HG03442 (cell line): Measurements from ENCODE around the gene RASL10A.
A peak's percentile ranks its signal among the peaks of the same experiment; 100 is the strongest.

Source experiments
- ATAC-seq: cut with Tn5 transposase; IDR thresholded peaks from one replicate; pipeline ENCODE4 v1.9.1; 2021; ENCODE audit warnings: mild to moderate bottlenecking, moderate library complexity; ENCODE audit not compliant: unreplicated experiment

RASL10A gene

GRCh38 chr22:29325356-29325755, 9.9 kb upstream of the RASL10A start:
- ATAC-seq = no peak

- no peak for ATAC-seq
These were observed 8.1 kb upstream of the RASL10A start for GRCh38 chr22:29323641-29324040.

GRCh38 chr22:29320546-29320945, 5.0 kb upstream of the RASL10A start:
- no peak for ATAC-seq

- ATAC-seq = no peak
These were observed 3.6 kb upstream of the RASL10A start for GRCh38 chr22:29319072-29319471.

GRCh38 chr22:29317827-29318454, 2.4 kb upstream of the RASL10A start:
- no peak for ATAC-seq

- ATAC-seq = no peak
These were observed 788 bp upstream of the RASL10A start for GRCh38 chr22:29316141-29316828.

DNA sequence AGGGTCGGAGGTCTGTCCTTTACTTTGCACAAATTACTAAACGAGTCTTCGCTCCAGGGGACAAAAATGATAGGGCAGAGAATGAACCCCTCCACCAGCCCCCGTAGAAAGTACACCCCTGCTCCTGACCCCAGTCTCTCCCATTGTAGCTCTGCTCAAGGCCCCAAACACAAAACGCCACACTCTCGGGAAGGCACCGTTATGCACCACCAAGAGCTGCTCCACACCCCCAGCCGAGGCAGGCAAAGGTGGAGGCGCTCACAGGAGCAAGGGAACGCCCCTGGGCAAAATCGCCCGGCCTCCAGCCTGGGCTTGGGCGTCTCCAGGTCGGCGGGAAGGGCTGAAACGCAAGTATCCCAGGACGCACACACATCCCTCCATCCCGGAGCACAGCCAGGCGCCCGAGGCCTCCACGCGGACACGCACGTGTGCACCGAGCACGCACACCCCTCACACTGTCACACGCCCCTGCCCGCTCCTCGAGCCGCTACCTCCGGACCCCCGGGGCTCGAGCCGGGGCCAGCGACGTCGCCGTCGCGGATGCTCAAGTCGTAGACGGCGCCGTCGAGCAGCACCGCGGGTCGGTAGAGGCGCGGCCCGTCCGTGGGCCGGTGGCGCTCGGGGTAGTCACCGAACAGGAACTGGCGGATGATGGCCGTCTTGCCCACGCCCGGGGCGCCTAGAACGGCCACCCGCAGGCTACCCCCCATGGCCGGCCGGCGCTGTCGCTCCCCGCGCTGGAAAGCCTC, 786 bp downstream of the RASL10A start:
- ATAC-seq = no peak

DNA sequence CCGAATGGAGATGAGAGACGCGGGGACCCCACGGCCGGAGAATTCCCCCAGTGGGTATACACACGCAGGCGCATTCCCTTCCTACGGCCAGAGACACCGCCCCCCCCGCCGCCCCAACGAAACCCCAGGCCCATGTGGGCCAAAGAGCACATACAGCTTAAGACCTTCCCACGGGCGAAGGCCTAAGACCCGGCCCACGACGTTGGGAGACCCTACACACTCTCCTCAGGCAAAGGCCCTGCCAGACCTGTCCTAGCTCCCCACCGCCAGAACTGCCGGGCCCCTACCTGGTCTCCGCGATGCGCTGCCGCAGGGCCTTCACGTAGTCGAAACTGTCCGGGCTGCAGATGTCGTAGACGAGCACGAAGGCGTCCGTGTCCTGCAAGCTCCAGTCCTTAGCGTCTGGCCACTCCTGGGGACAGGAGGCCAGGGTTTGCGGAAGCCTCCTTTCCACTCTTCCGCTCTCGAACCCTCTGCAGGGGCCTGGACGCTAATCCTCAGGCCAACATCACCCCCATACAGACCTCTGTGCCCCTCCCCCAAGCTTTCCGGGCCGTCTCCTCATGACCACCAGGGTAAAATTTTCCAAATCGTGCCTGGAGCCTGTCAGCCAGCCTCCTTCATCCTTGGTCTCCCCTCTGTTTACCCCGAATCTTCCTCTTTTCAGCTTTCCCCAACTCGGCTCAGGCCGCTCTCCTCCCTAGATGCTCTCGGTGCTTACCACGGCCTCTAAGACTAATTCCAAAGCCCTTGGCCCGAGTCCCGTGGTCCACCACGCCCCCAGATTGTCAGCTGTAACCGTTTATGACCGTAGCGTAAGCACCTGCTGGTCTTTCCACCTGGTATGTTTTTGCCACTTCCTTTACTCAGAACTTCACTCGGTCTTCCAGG, 1.7 kb downstream of the RASL10A start:
- no peak for ATAC-seq

DNA sequence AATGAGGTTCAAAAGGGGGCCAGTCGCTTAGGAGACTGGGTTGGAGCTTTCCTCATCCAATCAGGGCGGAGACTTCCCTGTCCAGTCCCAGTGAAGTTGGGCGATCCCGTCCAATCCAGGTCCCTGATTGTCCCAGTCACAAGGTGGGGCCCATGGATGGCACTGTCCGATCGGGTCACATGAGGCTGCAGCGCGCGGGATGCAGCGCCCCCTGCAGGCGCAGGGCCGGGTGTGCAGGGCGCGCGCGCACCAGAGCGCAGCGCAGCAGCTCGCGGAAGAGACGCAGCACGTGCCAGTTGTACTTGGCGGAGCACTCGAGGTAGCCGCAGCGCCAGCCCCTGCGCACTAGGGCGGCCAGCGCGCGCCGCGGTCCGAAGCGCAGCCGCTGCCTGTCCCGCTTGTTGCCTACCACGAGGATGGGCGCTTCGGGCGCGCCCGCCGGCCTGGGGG, 2.3 kb downstream of the RASL10A start:
- no peak for ATAC-seq

DNA sequence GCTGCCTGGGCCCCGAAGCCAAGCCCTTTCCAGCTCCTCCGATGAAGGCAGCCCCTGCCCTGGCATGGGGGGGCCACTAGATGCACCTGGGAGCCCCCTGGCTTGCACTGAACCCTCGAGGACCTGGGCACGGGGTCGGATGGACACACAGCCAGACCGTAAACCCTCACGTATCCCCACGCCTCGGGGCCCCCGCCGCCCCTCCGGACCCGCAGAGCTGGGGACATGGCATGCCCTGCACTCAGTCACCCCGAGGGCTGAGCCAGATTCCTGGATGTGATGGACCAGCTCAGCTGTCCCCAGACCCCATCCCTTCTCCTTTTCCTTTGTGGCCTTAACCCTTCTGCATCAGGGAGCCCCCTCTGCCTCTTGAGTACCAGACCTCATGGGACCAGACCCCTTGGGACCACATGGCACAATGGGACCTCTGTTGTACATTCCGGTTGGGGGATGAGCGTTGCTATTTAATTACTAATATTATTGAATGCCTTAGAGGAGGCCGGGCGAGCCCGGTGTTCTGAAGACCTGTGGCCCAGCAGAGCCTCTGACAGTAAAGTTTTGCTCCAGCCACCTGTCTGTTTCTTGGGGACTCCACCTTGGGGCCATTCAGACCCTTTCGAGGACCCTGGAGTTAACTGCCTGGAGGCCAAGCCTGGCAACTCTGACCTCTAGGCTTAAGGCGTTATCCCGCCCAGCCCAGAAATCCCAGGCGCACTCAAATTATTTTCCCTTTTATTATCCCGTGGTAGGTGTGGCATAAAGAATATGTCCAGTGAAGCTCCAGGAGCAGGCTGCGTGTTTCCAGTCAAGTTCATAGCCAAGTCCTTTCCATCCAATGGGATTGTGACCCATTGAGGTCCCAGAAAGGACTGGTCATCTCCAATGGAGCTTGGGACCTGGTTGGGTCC, 3.0 kb downstream of the RASL10A start:
- no peak for ATAC-seq

- ATAC-seq = no peak
These were observed 3.9 kb downstream of the RASL10A start for GRCh38 chr22:29311464-29312217.

- peak; percentile 45 for ATAC-seq
These were observed 4.6 kb downstream of the RASL10A start for GRCh38 chr22:29310863-29311339.

GRCh38 chr22:29310065-29310862, 5.2 kb downstream of the RASL10A start:
- no peak for ATAC-seq

- ATAC-seq = no peak
These were observed 6.0 kb downstream of the RASL10A start for GRCh38 chr22:29309332-29310064.

- no peak for ATAC-seq
These were observed 6.7 kb downstream of the RASL10A start for GRCh38 chr22:29308791-29309262.

DNA sequence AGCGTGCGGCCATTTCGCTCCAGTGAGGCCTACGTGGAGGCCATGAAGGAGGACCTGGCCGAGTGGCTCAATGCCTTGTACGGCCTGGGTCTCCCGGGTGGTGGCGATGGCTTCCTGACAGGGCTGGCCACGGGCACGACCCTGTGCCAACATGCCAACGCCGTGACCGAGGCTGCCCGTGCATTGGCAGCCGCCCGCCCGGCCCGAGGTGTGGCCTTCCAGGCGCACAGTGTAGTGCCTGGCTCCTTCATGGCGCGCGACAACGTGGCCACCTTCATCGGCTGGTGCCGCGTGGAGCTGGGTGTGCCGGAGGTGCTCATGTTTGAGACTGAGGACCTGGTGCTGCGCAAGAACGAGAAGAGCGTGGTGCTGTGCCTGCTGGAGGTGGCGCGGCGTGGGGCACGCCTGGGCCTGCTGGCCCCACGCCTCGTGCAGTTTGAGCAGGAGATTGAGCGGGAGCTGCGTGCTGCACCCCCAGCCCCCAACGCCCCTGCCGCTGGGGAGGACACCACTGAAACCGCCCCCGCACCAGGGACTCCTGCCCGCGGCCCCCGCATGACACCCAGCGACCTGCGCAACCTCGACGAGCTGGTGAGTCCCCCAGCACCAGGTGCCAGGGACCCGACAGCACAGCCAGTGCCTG, 7.2 kb downstream of the RASL10A start:
- ATAC-seq = no peak

DNA sequence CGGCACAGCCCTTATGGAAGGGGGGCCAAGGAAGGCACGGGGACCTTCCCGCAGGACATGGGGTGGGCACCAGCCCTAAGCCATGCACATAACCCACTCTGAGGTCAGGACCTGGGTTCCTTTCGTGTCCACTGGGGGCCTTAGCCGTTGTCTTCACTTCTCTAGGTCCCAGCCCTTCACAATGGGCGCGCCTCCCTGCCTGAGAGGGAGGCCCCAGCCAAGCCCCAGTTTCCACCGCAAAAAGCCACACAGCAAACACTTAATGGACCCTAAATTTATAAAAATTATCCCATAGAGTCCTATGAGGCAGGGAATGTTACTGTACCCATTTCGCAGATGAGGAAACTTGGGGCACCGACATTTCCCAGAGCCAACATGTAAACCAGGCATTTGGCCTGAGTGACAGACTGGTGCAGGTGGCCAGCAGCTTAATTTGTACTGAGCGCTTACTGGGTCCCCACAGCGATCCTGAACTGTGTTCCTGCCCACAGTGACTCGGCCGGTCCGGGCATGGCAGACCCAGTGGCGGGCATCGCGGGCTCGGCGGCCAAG, 7.8 kb downstream of the RASL10A start:
- no peak for ATAC-seq
